ENCODE measurements around the gene HYCC1. TPM values are rescaled to one million over a fixed set of nuclear protein-coding genes. Genes with fewer than 3 reads are reported as not detected.

HYCC1 gene
- total RNA-seq, 4 donors from 2014 or later: 8.3 to 22.6 (median 12.7) TPM

- H3K4me3 ChIP-seq: no peak overlapping the region
- H3K36me3 ChIP-seq: no peaks in the 10 kb centered on the region
- WGBS: 68% methylated on average over 2 of the region's 2 CpGs
- DNase-seq (ENCODE audit: low spot score in 2 of 2): no peak
- H3K27ac ChIP-seq: no peak overlapping the region
- peaks cover 36% of the 10 kb centered on the region for H3K4me1 ChIP-seq
- no peaks in the 10 kb centered on the region for H3K9me3 ChIP-seq
- no peaks in the 10 kb centered on the region for H3K27me3 ChIP-seq
- TF ChIP-seq EP300 (IDR thresholded peaks at IDR 0.05): no peak
- TF ChIP-seq CTCF (IDR thresholded peaks at IDR 0.05): no peak
- no peak for TF ChIP-seq POLR2AphosphoS5 (IDR thresholded peaks at IDR 0.05)
- TF ChIP-seq POLR2A (IDR thresholded peaks at IDR 0.05): no peak
These were observed 751 bp upstream of the HYCC1 start for GRCh38 chr7:23014681-23015080.

GRCh38 chr7:23012908-23013714 lies 819 bp downstream of the HYCC1 start:
- Histone ChIP-seq H3K9me3 (no peaks in the 10 kb centered on the region), H3K27ac (peak overlapping the region; percentile 90), H3K36me3 (no peaks in the 10 kb centered on the region), H3K4me1 (peaks cover 40% of the 10 kb centered on the region), H3K4me3 (peak overlapping the region; percentile 96), H3K27me3 (no peaks in the 10 kb centered on the region)
- TF ChIP-seq EP300 (IDR thresholded peaks at IDR 0.05) (no peak), POLR2A (IDR thresholded peaks at IDR 0.05) (no peak), CTCF (IDR thresholded peaks at IDR 0.05) (no peak), POLR2AphosphoS5 (IDR thresholded peaks at IDR 0.05) (no peak)
- peak; percentile 75 to 86 for DNase-seq (ENCODE audit: low spot score in 2 of 2)
- WGBS: under 1% methylated on average over 21 of the region's 52 CpGs

- TF ChIP-seq POLR2A (IDR thresholded peaks at IDR 0.05) (no peak), EP300 (IDR thresholded peaks at IDR 0.05) (no peak), POLR2AphosphoS5 (IDR thresholded peaks at IDR 0.05) (no peak), CTCF (IDR thresholded peaks at IDR 0.05) (no peak)
- H3K27me3 ChIP-seq: no peaks in the 10 kb centered on the region
- peaks cover 40% of the 10 kb centered on the region for H3K4me1 ChIP-seq
- H3K36me3 ChIP-seq: no peaks in the 10 kb centered on the region
- WGBS: 66% methylated on average over 6 of the region's 6 CpGs
- H3K9me3 ChIP-seq: no peaks in the 10 kb centered on the region
- no peak for DNase-seq (ENCODE audit: low spot score in 2 of 2)
- H3K4me3 ChIP-seq: peak overlapping the region; percentile 96
- H3K27ac ChIP-seq: no peak overlapping the region
These were observed 1.7 kb downstream of the HYCC1 start for GRCh38 chr7:23012186-23012585.

GRCh38 chr7:23011222-23011924 lies 2.6 kb downstream of the HYCC1 start:
- WGBS: 94% methylated on average over 3 of the region's 3 CpGs

More at GRCh38 chr7:23011222-23011924, 2.6 kb downstream of the HYCC1 start:
- Histone ChIP-seq H3K36me3 (no peaks in the 10 kb centered on the region), H3K9me3 (no peaks in the 10 kb centered on the region), H3K27me3 (no peaks in the 10 kb centered on the region), H3K27ac (no peak overlapping the region), H3K4me3 (no peak overlapping the region), H3K4me1 (peaks cover 40% of the 10 kb centered on the region)
- no peak for DNase-seq (ENCODE audit: low spot score in 2 of 2)
- TF ChIP-seq POLR2A (IDR thresholded peaks at IDR 0.05): no peak
- no peak for TF ChIP-seq EP300 (IDR thresholded peaks at IDR 0.05)
- TF ChIP-seq POLR2AphosphoS5 (IDR thresholded peaks at IDR 0.05): no peak
- no peak for TF ChIP-seq CTCF (IDR thresholded peaks at IDR 0.05)

Data from suprapubic skin (tissue), 4 donors.